HepG2 (cell line): ENCODE results near the gene ZRANB2. TPM values are rescaled to one million over a fixed set of nuclear protein-coding genes. Genes with fewer than 3 reads are reported as not detected.

Experiments
- ATAC-seq: fragments of 200-7000 bp; cut with Tn5 transposase; 3 replicates; pipeline ENCODE4 v1.9.1; 2020; ENCODE audit warnings: mild to moderate bottlenecking, moderate library complexity
- BruUV-seq: library from RNA; stranded (reverse); fragments of 400-500 nt; replicated peaks from 2 replicates; lab custom pipeline; 2021; lab: Mats Ljungman, UMichigan
- CTCF ChIA-PET: fragments of 300-600 bp; formaldehyde crosslinking; extraction: SDS; loops from one replicate; lab custom pipeline; 2021; ENCODE audit warnings: low total read pairs, inconsistent platforms, low intra/inter-chr PET ratio; lab: Yijun Ruan, JAX
- POLR2A ChIA-PET: fragments of 350-600 bp; sonication (Branson Sonifier 250); formaldehyde crosslinking; loops from one replicate; lab custom pipeline; 2020; ENCODE audit warnings: antibody characterized with exemption, inconsistent platforms; lab: Yijun Ruan, JAX
- DNase-seq: peaks from one replicate; pipeline ENCODE4 v3.0.0-alpha.2; 2015; ENCODE audit warnings: low spot score
- FAIRE-seq: peaks from 3 replicates; lab custom pipeline; 2011; peaks lifted over from hg19 to GRCh38; lab: Jason Lieb, UNC
- H2AFZ ChIP-seq: one replicate; pipeline ENCODE4 v1.6.1; 2011; ENCODE audit warnings: low read length, inconsistent platforms
- H3K27ac ChIP-seq: fragments of 300-600 bp; 3 replicates; pipeline ENCODE4 v1.8.0; 2011; ENCODE audit warnings: mixed run types, mild to moderate bottlenecking, mixed read lengths, low read length, inconsistent platforms; ENCODE audit not compliant: insufficient read depth; ENCODE audit errors: extremely low read length
- H3K27me3 ChIP-seq, 2 experiments: fragments of 200-600 bp in 1 of 2; 2 replicates in 1 of 2; 3 replicates in 1 of 2; pipeline versions ENCODE4 v1.6.0 to v1.8.0; 2011; ENCODE audit warnings: low read length in 2 of 2, mild to moderate bottlenecking in 2 of 2, moderate library complexity in 2 of 2, inconsistent platforms in 1 of 2; ENCODE audit not compliant: insufficient read depth in 2 of 2, control insufficient read depth in 1 of 2
- H3K36me3 ChIP-seq, 2 experiments: fragments of 200-600 bp in 1 of 2; replicated peaks in 1 of 2; 2 replicates in 1 of 2; 3 replicates in 1 of 2; pipeline versions ENCODE4 v1.5.1 to v1.8.0; 2011; ENCODE audit warnings: low read length in 2 of 2, inconsistent platforms in 1 of 2; ENCODE audit not compliant: insufficient read depth in 2 of 2, control insufficient read depth in 1 of 2
- H3K4me1 ChIP-seq: 2 replicates; pipeline ENCODE4 v1.5.1; 2012; ENCODE audit warnings: low read length, inconsistent platforms; ENCODE audit not compliant: insufficient read depth
- H3K4me2 ChIP-seq: 2 replicates; pipeline ENCODE4 v1.6.0; 2011; ENCODE audit warnings: low read depth, low read length, inconsistent platforms
- H3K4me3 ChIP-seq, 3 experiments: fragments of 200-600 bp in 1 of 3; sonication (generic), shearing (Covaris generic) in 1 of 3; replicated peaks in 1 of 3; 2 replicates each; pipeline ENCODE4 v1.5.1; 2011 to 2016; ENCODE audit warnings: low read length in 3 of 3, inconsistent platforms in 2 of 3, low read depth in 2 of 3, mild to moderate bottlenecking in 2 of 3, control low read depth in 1 of 3, mixed read lengths in 1 of 3; ENCODE audit not compliant: insufficient read depth in 1 of 3
- H3K79me2 ChIP-seq: one replicate; pipeline ENCODE4 v1.6.1; 2011; ENCODE audit warnings: low read length, inconsistent platforms; ENCODE audit not compliant: insufficient read depth
- H3K9ac ChIP-seq: 2 replicates; pipeline ENCODE4 v1.6.0; 2011; ENCODE audit warnings: mild to moderate bottlenecking, low read depth, low read length, inconsistent platforms; ENCODE audit not compliant: insufficient read depth
- H3K9me3 ChIP-seq: 2 replicates; pipeline ENCODE4 v1.5.1; 2012; ENCODE audit warnings: mild to moderate bottlenecking, low read length
- H4K20me1 ChIP-seq: 2 replicates; pipeline ENCODE4 v1.6.0; 2011; ENCODE audit warnings: inconsistent platforms, mild to moderate bottlenecking, low read length, moderate library complexity; ENCODE audit not compliant: insufficient read depth
- DMAP1 ChIP-seq: IDR thresholded peaks from 2 replicates; pipeline ENCODE4 v1.6.1; 2016
- TRIM22 ChIP-seq: fragments of 450-650 bp; IDR thresholded peaks from 2 replicates; pipeline ENCODE4 v1.6.1; 2017
- ZFP36 ChIP-seq: fragments of 150-350 bp; IDR thresholded peaks from 2 replicates; pipeline ENCODE4 v1.6.1; 2018; ENCODE audit warnings: borderline replicate concordance, low read length, low read depth; ENCODE audit not compliant: partially characterized antibody
- ZFP82 ChIP-seq: sonication (generic); formaldehyde crosslinking; IDR thresholded peaks from 2 replicates; pipeline ENCODE4 v1.5.1; 2020; ENCODE audit warnings: mild to moderate bottlenecking, missing genetic modification reagents, borderline replicate concordance
- ZHX1 ChIP-seq: sonication (generic); formaldehyde crosslinking; IDR thresholded peaks from 2 replicates; pipeline ENCODE4 v1.8.1; 2022; ENCODE audit warnings: low read depth, mild to moderate bottlenecking, missing genetic modification reagents
- ZKSCAN5 ChIP-seq: sonication (generic); formaldehyde crosslinking; IDR thresholded peaks from 2 replicates; pipeline ENCODE4 v1.5.1; 2020; ENCODE audit warnings: mild to moderate bottlenecking, missing genetic modification reagents
- ZMYM2 ChIP-seq: sonication (generic); formaldehyde crosslinking; IDR thresholded peaks from 2 replicates; pipeline ENCODE4 v1.8.0; 2022; ENCODE audit warnings: mild to moderate bottlenecking, missing genetic modification reagents
- ZNF263 ChIP-seq: sonication (generic); formaldehyde crosslinking; IDR thresholded peaks from 2 replicates; pipeline ENCODE4 v1.4.0; 2020; ENCODE audit warnings: missing genetic modification reagents
- ZNF264 ChIP-seq: sonication (generic); formaldehyde crosslinking; IDR thresholded peaks from 2 replicates; pipeline ENCODE4 v1.4.0; 2020; ENCODE audit warnings: missing genetic modification reagents
- ZNF383 ChIP-seq: sonication (generic); formaldehyde crosslinking; IDR thresholded peaks from 2 replicates; pipeline ENCODE4 v1.4.0; 2020; ENCODE audit warnings: missing genetic modification reagents, mild to moderate bottlenecking, borderline replicate concordance
- ZNF747 ChIP-seq: sonication (generic); formaldehyde crosslinking; IDR thresholded peaks from 2 replicates; pipeline ENCODE4 v1.8.1; 2023; ENCODE audit warnings: missing genetic modification reagents, mild to moderate bottlenecking, borderline replicate concordance
- in situ Hi-C: cut with HindIII; loops from 2 replicates; pipeline ENCODE4 v1.10.0; 2017; ENCODE audit warnings: low pct_unique_long_range_greater_than_20kb; ENCODE audit not compliant: extremely low pct_ligation_motif_present
- intact Hi-C: fragments of 100-400 bp; cut with micrococcal nuclease; formaldehyde crosslinking; loops from one replicate; pipeline ENCODE4 v1.10.0; 2022; ENCODE audit not compliant: unreplicated experiment
- polyA plus RNA-seq, 8 experiments: library from polyadenylated mRNA; depleted of rRNA in 3 of 8; stranded (reverse) in 7 of 8; unstranded in 1 of 8; fragments of >200 nt; fragmentation: Illumina TruSeq in 4 of 8; extraction: Trizol in 4 of 8; gene quantifications; 2 replicates each; pipeline versions ENCODE4 v1.2.1 to v1.2.3, GENCODE V29; 2011 to 2016; ENCODE audit warnings: low read depth in 4 of 8, missing spikeins in 1 of 8, mixed read lengths in 1 of 8; ENCODE audit not compliant: insufficient read depth in 1 of 8
- total RNA-seq, 5 experiments: library from RNA; depleted of rRNA; stranded (reverse); fragments of >200 nt; fragmentation: Illumina TruSeq; extraction: Trizol; gene quantifications; 2 replicates each; pipeline ENCODE4 v1.2.3, GENCODE V29; 2016; ENCODE audit warnings: low read depth in 1 of 5

The ZRANB2 gene
- total and polyA plus RNA-seq, 2 of the 13 experiments (the other 11 are each of a cell fraction or from before 2014, with no cell fraction given) = 43.0 to 45.4 TPM

- intact Hi-C loops = loop anchor here (10.0 kb wide), 1 partner anchor 1398 kb away; no protein-coding TSS in a partner anchor
- H3K4me2 ChIP-seq = no peak overlapping the region
- DNase-seq = no peak
- H3K4me3 ChIP-seq = no peak overlapping the region
- H2AFZ ChIP-seq = no peak overlapping the region
- BruUV-seq = no TSS peak
- H3K27me3 ChIP-seq = no peaks in the 10 kb centered on the region
- no peaks in the 10 kb centered on the region for H3K79me2 ChIP-seq
- no peak for FAIRE-seq
- in situ Hi-C loops = loop anchor here (10.0 to 25.0 kb wide), 2 partner anchors 882 to 950 kb away; partner anchors contain the start of gene LRRC40
- peaks cover 1% of the 10 kb centered on the region for H3K4me1 ChIP-seq
- no peaks in the 10 kb centered on the region for H4K20me1 ChIP-seq
- TF ChIP-seq ZNF383 (no peak), ZHX1 (CRISPR knock-in tag) (no peak), ZNF264 (CRISPR knock-in tag) (no peak), DMAP1 (CRISPR knock-in tag) (no peak), TRIM22 (no peak), ZMYM2 (no peak), ZNF263 (CRISPR knock-in tag) (no peak), ZKSCAN5 (no peak), ZNF747 (CRISPR knock-in tag) (no peak), ZFP82 (CRISPR knock-in tag) (no peak), ZFP36 (no peak)
- no peak overlapping the region for H3K9ac ChIP-seq
- CTCF ChIA-PET = no interaction called here
- no peaks in the 10 kb centered on the region for H3K36me3 ChIP-seq
- ATAC-seq = no peak
- no peak overlapping the region for H3K27ac ChIP-seq
- no peaks in the 10 kb centered on the region for H3K9me3 ChIP-seq
- POLR2A ChIA-PET = no interaction called here
Observed at GRCh38 chr1:71087060-71087459, 6.2 kb upstream of the ZRANB2 start.
